ENCODE data around the gene CCDC186. TPM values are rescaled to one million over a fixed set of nuclear protein-coding genes. Genes with fewer than 3 reads are reported as not detected.

CCDC186 gene
- total and polyA plus RNA-seq, 2 of the 4 experiments (the other 2 are of a cell fraction): 3.0 to 6.1 TPM

- intact Hi-C loops (cut with micrococcal nuclease): no loop called here
- Histone ChIP-seq H2AK5ac (ENCODE audit: low read depth, low read length) (no peak overlapping the region), H3K79me1 (ENCODE audit: low read depth in 1 of 2, low read length in 2 of 2) (peaks cover 0 to 17% of the 10 kb centered on the region in 2 experiments; a peak in 3 of 4 replicates), H2BK120ac (ENCODE audit: low read depth, low read length) (no peak overlapping the region), H4K5ac (ENCODE audit: low read depth, low read length) (no peak overlapping the region), H2AFZ (replicated peaks; ENCODE audit: low read length, poor library complexity) (no peak overlapping the region), H2BK5ac (ENCODE audit: low read depth, low read length, poor library complexity, severe bottlenecking) (no peak overlapping the region), H4K91ac (ENCODE audit: insufficient read depth, low read depth, low read length) (no peak overlapping the region), H3K14ac (replicated peaks; ENCODE audit: low read depth, low read length) (no peak overlapping the region), H3K9me1 (ENCODE audit: insufficient read depth, low read length) (0 out of 2 replicates have a peak, but pooled peaks cover 3% of the 10 kb centered on the region), H3K4ac (ENCODE audit: low read depth, low read length) (no peak overlapping the region), H3K4me2 (ENCODE audit: low read depth, low read length) (no peak overlapping the region), H3K36me3 (ENCODE audit: control insufficient read depth, insufficient read depth, low read length) (no peaks in the 10 kb centered on the region), H3K4me1 (ENCODE audit: control insufficient read depth, insufficient read depth, low read length) (no peaks in the 10 kb centered on the region), H2BK20ac (ENCODE audit: low read depth, low read length) (no peak overlapping the region), H3K27me3 (ENCODE audit: control insufficient read depth, insufficient read depth, low read length) (peaks cover 8% of the 10 kb centered on the region), H3K27ac (ENCODE audit: insufficient read depth, low read length) (no peak overlapping the region), H2AK9ac (replicated peaks; ENCODE audit: low read depth, low read length, poor library complexity) (no peak overlapping the region), H2BK15ac (ENCODE audit: low read depth, low read length) (no peak overlapping the region), H3K56ac (ENCODE audit: extremely low read depth, insufficient read depth, low read length) (no peak overlapping the region), H4K8ac (ENCODE audit: low read depth in 2 of 2, low read length in 2 of 2) (no peak overlapping the region), H3K18ac (ENCODE audit: low read depth, low read length) (no peak overlapping the region), H3K23ac (ENCODE audit: low read depth, low read length) (no peak overlapping the region), H3K9ac (ENCODE audit: low read depth, low read length) (no peak overlapping the region), H3K9me3 (ENCODE audit: control insufficient read depth, insufficient read depth, low read length) (no peaks in the 10 kb centered on the region), H4K20me1 (ENCODE audit: insufficient read depth, low read length) (no peaks in the 10 kb centered on the region), H3K4me3 (ENCODE audit: insufficient read depth, low read depth, low read length) (no peak overlapping the region)
- ATAC-seq (ENCODE audit: low read depth) (no peak), DNase-seq (no peak)
- dilution Hi-C loops (cut with HindIII; ENCODE audit: low sequenced_read_pairs, unreplicated experiment): no loop called here
- in situ Hi-C loops (cut with MboI; ENCODE audit: low sequenced_read_pairs): no loop called here
- no CpG with 5 or more reads among the region's 1 CpG for WGBS, 2 experiments (ENCODE audit: extremely low coverage in 2 of 2, insufficient read length in 1 of 2)
- no TSS peak for BruUV-seq (replicated peaks)
- ChIA-PET CTCF (interaction anchor here (0.5 kb wide), 1 partner anchor 13 kb away, joined by 3 read pairs; no protein-coding TSS in a partner anchor), POLR2A (ENCODE audit: unreplicated experiment) (no interaction called here)
- TF ChIP-seq RAD21 (IDR thresholded peaks at IDR 0.05; ENCODE audit: low read length) (no peak), RCOR1 (IDR thresholded peaks at IDR 0.05; ENCODE audit: insufficient replicate concordance, low read length) (no peak), CHD1 (IDR thresholded peaks at IDR 0.05; ENCODE audit: low read depth, low read length) (no peak), CEBPB (IDR thresholded peaks at IDR 0.05; ENCODE audit: low read depth, low read length) (no peak), MXI1 (IDR thresholded peaks at IDR 0.05; ENCODE audit: borderline replicate concordance, low read depth, low read length) (no peak), FOS (IDR thresholded peaks at IDR 0.05; ENCODE audit: low read depth, low read length) (no peak), CTCF (conservative IDR thresholded peaks at IDR 0.05; ENCODE audit: low read depth, low read length) (no peak), ELK1 (IDR thresholded peaks at IDR 0.05; ENCODE audit: borderline replicate concordance, low read depth, low read length) (no peak), MAFK (IDR thresholded peaks at IDR 0.05; ENCODE audit: low read depth, low read length) (no peak), POLR2A (IDR thresholded peaks at IDR 0.05; ENCODE audit: low read depth, low read length) (no peak), USF2 (IDR thresholded peaks at IDR 0.05; ENCODE audit: low read depth, low read length) (no peak), RFX5 (IDR thresholded peaks at IDR 0.05; ENCODE audit: low read depth, low read length) (no peak), NFE2L2 (IDR thresholded peaks at IDR 0.05; ENCODE audit: low read depth, low read length) (no peak), MAZ (IDR thresholded peaks at IDR 0.05; ENCODE audit: borderline replicate concordance, low read depth, low read length) (no peak), SMC3 (IDR thresholded peaks at IDR 0.05; ENCODE audit: low read depth, low read length) (no peak), BHLHE40 (IDR thresholded peaks at IDR 0.05; ENCODE audit: low read depth, low read length) (no peak)
Observed at GRCh38 chr10:114176511-114176910, 2.5 kb upstream of the CCDC186 start.
